Activated CD4-positive, alpha-beta T cell treated with anti-CD3 and anti-CD28 coated beads, Interleukin-2, amount 50 U/mL, for 24 hours (primary cell): ENCODE measurements around the gene IL20RB.
A peak's percentile ranks its signal among the peaks of the same experiment; 100 is the strongest.

ENCODE experiments used
- DNase-seq, 2 donors: peaks; one replicate each; pipeline ENCODE4 v3.0.0-alpha.2; 2020; ENCODE audit warnings: low read depth in 1 of 2, low spot score in 1 of 2

Gene IL20RB, protein sequence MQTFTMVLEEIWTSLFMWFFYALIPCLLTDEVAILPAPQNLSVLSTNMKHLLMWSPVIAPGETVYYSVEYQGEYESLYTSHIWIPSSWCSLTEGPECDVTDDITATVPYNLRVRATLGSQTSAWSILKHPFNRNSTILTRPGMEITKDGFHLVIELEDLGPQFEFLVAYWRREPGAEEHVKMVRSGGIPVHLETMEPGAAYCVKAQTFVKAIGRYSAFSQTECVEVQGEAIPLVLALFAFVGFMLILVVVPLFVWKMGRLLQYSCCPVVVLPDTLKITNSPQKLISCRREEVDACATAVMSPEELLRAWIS

DNA sequence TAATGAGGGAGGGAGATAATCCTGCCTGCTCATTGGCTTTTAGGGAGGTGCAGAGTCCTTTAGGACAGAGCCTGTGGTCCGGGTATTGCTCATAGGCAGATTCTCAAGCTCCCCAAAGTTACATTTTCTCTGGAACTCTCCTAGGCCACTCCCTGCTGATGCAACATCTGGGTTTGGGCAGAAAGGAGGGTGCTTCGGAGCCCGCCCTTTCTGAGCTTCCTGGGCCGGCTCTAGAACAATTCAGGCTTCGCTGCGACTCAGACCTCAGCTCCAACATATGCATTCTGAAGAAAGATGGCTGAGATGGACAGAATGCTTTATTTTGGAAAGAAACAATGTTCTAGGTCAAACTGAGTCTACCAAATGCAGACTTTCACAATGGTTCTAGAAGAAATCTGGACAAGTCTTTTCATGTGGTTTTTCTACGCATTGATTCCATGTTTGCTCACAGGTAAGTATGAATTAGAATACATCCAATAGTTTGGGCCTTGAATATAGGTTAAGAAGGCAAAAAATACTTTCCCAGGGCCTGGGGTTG, at the start of gene IL20RB:
IL20RB (plus strand) TSS at position 233 of the 538 bp plus-strand sequence; CDS start at position 364, 131 bp downstream.
- no peak for DNase-seq

DNA sequence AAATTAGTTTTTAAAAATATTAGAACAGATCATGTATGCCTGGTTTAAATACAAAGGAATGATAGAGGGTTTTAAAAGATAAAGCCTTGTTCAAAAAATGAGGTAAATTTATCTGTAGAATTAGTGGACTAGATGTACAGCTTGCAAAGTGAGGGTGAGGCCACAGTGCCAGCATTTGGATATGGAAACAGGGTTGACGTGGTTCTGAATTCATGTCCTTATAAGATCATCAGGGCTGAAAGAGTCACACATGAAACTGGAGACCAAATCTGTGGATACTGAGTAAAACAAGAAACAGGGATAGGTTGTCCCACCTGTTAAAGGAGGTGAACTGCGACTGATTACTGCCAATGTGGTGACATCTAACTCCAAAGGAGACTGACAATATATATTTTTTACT, 49.5 kb upstream of the IL20RB start:
- no peak for DNase-seq

DNA sequence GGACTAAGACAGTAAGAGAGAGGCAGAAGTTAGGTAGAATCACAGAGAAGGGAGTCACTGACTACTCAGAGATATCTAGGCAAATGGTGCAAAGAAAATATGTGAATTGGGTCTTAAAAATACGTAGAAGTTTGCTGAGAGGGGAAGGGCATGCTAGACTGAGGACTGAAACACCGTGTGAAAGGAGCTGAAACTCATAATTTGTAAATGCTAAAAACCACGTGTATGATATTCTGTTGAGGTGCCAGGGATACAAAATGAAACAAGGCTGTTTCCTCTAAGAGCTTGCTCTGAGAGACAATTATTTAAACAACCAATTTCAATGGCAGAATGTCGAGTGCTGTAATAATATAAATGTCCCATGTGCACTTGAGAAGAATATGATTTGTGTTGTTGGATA, 48.6 kb upstream of the IL20RB start:
- no peak for DNase-seq

DNA sequence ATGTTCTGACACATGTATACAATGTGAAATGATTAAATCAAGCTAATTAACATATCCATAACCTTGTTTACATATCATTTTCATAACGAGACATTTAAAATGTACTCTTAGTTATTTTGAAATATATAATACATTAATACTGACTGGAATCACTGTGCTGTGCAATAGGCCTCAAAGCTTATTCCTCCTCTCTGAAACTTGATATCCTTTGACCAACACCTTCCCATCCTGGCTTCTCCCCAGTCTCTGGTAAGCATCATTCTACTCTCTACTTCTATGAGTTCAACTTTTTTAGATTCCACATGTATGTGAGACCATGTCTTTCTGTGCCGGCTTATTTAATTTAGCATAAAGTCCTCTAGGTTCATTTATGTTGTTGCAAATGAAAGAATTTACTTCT, 47.1 kb upstream of the IL20RB start:
- DNase-seq: no peak

DNA sequence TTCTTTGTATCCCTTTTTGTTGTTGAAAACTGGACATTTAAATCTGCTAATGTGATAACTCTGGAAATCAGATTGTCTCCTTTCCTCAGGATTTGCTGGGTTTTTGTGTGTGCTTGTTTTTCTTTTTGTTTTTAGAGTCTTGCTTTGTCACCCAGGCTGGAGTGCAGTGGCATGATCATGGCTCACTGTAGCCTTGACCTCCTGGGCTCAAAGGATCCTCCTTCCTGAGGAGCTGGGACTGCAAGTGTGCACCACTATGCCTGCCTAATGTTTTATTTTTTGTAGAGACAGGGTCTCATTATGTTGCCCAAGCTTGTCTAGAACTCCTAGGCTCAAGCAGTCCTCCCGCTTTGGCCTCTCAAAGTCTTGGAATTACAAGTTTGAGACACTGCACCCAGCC, 44.6 kb upstream of the IL20RB start:
- no peak for DNase-seq

DNA sequence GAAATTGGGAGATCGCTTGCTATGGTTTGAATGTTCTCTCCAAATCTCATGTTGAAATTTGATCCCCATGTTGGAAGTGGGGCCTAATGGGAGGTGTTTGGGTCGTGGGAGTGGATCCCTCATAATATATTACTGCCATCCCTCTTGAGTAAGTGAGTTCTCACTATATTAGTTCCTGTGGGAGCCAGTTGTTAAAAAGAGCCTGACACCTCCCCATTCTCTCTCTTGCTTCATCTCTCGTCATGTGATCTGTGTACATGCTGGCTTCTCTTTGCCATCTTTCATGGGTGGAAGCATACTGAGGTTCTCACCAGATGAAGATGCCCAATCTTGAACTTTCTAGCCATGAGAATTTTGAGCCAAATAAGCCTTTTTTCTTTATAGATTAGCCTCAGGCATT, 43.0 kb upstream of the IL20RB start:
- DNase-seq: no peak

DNA sequence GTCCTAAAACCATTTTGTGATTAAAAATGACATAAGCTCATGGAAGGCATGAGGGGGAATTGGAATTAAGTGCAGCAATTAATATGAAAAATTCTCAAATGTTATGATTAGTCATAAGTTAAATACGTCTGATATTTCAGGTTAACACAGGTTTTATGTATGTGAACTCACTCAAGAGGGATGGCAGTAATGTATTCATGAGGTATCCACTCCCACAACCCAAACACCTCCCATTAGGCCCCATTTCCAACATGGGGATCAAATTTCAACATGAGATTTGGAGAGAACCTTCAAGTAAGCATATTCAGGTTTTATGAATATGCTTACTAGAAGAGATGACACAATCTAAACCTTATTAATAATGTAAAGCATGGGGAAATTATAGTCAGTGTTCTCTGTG, 41.6 kb upstream of the IL20RB start:
- no peak for DNase-seq

DNA sequence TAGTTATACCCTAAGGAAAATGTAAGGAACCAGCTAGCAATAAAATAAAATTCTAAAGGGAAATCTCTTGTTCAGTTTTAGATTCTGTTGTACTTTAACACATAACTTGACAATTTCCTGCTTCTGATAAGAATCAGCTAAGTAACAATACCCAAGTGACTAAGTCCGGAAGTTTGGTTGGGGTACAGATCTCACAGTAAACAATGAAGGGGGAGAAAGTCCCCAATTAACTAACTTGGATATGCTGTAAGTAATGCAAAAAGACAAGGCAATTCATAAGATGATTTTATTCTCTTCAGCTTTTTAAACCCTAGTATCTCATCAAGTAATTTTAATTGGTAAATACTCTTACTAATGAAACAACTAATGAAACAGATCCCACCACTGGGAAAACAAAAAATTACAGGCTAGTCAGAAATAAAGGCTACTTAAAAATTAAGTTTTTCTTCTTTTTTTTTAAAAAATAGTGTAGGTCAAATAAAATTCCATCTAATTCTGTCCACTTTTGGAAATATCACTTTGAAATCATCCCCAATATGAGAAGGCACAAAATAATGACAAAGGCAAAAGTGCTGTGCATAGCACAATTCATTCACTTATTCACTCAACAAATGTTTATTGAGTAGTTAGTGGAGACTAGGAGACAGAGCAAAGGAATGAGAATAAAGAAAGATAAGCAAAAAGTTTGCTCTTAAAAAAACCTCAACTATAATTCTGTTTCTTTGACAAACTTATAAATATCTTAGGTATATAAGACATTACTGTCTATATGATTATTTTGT, 37.8 kb upstream of the IL20RB start:
- DNase-seq: peak in 1 of 2 donors; percentile 7

DNA sequence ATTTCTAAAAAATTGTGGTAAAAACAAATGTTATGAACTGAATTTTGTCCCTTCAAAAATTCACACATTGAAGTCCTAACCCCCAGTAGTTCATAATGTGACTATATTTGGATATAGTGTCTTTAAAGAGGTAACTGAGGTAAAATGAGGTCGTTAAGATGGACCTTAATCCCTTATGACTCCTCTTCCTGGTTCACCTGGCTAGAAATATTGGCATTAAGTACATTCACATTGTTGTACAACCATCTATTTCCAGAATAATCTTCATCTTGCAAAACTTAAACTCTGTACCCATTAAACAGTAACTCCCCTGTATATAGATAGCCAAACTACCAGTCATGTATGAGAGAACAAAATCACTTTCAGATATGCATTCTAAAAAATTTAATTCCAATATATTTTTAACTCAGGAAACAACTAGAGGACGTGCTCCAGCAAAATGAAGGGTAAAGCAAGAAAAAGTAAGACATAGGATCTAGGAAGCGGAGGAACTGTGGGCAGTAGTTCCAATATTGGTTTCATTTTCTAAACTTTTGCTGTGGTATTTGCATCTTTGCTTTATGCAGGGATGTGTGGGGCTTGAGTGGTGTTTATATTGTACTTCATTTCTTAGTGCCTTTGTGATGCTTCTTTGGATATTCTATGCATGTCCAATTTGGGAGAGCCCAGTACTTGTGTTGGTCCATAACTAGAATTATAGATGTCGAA, 36.7 kb upstream of the IL20RB start:
- DNase-seq: no peak

DNA sequence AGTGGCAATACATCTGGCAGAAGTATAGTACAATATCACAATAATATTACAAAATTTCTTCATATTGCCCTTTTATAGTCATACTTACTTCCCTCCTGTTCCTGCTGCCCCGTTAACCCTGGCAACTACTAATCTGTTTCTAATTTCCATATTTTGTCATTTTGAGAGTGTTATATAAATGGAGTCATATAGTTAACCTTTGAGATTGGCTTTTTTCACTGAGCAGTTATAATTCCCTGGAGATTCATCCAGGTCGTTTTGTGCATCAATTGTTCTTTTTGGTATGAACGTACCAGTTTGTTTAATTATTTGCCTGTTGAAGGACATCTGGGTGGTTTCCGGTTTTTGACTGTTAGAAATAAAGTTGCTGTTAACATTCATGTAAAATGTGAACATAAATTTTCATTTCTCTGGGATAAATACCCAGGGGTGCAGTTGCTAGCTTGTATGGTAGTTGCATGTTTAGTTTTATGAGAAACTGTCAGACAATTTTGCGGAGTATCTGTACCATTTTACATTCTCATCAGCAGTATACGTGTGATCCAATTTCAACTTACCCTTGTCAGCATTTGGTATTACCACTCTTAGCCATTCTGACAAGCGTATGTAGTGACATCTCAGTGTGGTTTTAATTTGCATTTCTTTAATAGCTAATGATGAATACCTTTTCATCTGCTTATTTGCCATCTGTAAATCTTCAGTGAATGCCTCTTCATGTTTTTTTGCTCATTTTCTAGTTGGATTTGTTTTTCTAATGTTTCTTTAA, 32.2 kb upstream of the IL20RB start:
- no peak for DNase-seq

DNA sequence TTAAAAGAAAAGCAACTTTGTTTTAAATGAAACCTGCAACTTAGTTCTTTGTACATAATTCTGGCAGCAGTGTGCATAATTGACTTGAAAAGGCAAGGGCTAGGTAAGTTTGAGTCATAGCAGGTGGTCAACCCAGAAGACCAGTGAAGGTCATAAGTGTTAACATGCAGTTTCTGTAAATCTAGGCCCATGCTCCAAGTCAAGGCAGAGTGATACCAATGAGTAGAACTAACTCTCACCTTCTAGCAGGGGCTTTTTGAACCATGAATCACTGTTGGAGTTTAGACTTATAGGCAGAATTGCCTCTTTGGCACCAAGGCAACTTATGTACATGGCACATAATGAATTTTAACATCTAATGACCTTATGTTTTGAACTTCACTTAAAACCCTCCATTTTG, 29.5 kb upstream of the IL20RB start:
- DNase-seq: no peak

DNA sequence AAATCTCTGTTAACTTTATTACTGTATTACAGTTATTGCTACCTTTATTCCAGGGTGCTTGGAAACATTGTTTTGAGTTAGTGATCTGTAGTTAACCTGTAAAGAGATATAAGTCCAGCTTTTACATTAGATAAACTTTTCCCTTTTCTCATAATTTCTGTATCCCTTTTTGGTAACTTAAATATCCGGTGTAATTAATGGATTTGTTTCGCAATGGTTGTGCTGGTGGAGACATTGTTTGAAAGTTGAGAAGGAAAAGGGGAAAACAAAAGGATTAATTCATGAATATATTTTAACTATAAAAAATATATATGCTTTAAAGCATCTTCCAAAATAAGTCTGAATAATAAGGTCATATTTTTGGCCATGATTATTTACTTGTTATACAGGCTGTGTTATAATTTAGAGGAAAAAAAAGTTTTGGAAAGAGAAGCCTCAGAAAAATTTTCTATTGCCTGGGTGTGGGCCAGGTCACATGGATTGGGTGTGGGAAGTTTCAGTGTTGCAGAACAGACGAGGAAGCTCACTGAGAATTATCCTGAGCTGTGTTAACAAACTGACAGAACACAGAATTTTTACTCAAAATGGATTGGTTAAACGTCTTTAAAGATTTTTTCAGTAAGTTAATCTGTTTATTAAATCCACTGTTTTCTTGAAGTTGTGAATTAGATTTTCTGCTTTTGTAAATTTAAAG, 27.7 kb upstream of the IL20RB start:
- no peak for DNase-seq

DNA sequence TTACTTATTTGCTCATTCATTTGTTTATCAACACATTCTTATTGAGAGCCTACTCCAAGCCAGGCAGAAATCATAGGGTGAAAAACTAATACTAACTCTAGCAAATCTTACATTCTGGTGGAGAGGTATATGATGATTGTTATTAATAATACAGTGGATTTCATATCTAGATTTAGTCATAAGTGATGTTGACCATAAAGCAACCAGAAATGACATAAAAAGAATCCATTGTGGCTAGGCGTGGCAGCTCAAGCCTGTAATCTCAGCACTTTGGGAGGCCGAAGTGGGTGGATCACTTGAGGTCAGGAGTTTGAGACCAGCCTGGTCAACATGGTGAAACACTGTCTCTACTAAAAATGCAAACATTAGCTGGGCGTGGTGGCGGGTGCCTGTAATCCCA, 26.2 kb upstream of the IL20RB start:
- DNase-seq: no peak

DNA sequence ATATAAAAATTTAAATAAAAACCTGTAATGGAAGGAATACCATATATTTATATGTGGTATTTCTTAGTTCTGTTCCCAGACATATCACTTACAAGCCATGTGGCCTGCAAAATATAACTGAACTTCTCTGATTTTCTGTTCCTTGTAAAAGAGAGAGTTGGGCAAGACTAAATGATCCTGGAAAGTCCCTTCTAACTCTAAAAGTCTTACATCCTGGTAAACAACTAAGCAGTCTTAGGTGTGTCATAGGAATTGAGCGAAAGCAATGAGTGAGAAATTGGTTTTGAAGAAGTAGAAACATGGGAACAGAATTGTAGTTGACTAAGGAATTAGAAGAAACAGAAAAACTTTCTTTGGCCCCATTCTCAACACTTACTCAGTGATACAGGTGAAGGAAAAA, 25.3 kb upstream of the IL20RB start:
- no peak for DNase-seq

DNA sequence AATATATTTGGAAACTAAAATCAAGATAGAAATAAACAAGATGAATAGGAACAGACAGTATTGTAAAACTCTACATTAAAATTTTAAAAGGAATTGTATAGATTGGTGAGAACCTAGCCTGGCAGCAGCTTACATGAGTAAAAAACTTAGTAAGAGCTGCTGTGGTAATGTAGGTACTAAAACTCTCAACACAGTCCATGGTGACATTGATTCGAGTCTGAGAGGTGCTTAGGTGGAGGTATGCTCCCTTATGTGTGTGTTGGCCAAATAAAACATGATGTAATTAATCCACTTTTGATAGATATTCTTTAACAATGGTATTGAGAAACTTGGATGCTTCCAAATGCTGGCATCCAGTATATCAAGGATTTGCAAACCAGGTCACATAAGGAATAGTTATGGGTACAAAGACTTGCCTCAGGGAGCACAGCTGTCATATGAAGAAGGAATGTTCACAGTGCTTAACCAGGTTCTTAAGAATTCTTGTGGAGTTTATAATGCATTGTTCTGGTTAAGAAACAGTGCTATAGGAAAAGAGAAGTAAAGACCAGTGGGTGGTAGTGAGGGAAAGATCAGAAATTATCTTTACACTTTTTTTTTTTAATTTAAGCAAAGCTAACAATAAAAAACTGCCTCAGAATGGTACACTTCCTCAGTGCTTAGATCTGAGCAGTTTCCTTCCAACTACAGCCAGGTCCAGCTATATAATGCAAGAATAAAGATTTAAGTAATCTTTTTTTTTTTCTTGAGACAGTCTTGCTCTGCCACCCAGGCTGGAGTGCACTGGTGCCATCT, 24.6 kb upstream of the IL20RB start:
- DNase-seq: no peak

DNA sequence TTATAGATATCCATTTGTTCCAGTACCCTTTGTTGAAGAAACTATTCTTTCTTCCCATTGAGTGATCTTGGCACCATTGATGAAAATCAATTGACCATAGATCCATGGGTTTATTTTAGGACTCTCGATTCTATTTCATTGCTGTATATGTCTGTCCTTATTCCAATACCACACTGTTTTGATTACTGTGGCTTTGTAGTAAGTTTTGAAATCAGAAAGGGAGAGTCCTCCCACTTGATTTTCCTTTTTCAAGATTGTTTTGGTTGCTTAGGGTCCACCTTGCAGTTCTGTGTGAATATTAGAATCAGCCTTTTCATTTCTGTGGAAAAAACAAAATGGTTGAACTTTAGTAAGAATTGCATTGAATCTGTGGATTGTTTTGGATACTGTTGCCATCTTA, 20.6 kb upstream of the IL20RB start:
- DNase-seq: no peak

DNA sequence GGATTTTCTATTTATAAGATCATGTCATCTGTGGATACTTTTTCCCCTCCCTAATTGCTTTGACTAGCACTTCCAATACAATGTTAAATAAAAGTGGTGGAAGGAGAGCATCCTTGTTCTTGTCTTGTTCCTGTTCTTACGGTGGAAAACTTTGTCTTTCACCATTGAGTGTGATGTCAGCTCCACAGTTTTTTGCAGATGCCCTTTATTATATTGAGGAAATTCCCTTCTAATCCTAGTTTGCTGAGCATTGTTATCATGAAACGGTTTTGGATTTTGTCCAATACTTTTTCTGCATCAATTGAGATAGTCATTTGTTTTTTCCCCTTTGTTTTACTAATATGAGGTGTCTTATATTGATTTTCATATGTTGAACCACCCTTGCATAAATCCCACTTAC, 19.9 kb upstream of the IL20RB start:
- no peak for DNase-seq

DNA sequence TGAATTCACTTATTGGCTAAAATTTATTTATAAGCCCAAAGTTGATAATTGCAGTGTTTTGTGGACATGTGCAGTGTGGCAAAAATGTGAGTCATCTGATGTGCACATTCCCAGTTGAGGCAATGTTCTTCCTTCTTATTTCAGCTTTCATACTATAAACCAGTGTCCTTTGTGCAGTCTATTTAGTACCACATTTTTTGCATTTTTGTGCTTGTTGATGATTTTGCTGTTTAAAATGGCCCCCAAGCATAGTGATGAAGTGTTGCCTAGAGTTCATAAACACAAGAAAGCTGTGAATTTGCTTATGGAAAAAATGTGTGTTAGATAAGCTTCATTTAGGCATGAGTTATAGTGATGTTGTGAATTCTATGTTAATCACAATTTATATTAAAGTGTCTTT, 19.4 kb upstream of the IL20RB start:
- no peak for DNase-seq

DNA sequence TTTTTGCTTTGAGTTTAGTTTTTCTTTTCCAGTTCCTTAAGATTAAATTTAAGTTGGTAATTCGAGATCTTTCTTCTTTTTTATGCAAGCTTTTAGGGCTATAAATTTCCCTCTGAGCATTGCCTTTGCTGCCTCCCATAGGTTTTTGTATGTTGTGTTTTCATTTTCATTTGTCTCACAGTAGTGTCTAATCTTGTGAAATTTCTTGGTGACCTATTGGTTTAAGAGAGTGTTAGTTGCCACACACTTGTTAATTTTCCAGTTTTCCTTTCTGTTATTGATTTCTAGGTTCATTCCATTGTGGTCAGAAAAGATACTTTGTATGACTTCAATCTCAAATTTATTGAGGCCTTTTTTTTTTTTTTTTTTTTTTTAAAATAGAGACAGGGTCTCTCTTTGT, 18.3 kb upstream of the IL20RB start:
- DNase-seq: no peak

DNA sequence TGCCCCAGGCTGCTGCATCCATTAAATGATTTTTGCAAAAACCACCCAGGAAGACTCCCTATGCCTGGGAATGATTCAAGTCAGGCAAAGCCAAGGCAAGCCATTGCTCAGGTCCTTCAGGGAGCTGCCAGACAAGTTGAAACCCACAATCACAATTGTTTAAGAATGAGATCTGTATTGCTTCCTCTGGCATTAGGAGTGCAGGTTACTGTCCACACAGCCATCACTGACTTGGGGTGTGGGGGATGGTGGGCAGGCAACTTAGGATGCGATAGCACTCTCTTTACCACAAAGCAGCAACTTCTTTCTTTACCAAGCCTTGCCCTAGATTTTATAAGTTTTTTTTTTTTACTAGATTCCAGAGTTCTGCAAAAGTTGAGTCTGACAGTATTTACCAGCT, 15.0 kb upstream of the IL20RB start:
- no peak for DNase-seq
